HEK293 (cell line): ENCODE results near the gene QRICH2.

Experiments used
- SETDB1 ChIP-seq: IDR thresholded peaks from one replicate; pipeline ENCODE4 v1.6.1; 2017; ENCODE audit warnings: mild to moderate bottlenecking, low read length, moderate library complexity, mixed read lengths; ENCODE audit not compliant: insufficient read length
- TF ChIP-seq, protein P1 (sequence below): fragments of 450-650 bp; formaldehyde crosslinking; IDR thresholded peaks from 2 replicates; pipeline ENCODE4 v1.5.1; 2016; ENCODE audit warnings: missing biosample characterization, missing genetic modification characterization

DNA sequence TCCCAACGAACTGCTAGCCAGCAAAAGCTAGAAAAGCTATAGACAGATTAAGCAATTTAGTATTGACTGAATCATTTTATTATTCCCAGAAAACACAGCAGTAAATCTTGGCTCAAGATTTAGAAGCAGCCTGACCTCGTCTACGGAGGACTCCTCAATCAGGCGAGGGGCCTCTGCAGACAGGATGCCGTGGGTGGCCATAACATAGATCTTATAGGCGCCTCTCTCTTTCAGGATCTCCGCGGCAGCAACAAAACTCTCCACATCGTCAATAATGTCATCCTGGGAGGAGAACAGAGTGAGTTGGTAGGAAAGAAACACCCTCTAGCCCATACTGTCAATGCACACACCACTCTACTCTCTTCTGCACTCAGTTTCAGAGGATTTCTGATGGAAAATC is 4.7 kb upstream of the QRICH2 start:
- TF ChIP-seq SETDB1 = no peak
- TF ChIP-seq, protein P1, sequence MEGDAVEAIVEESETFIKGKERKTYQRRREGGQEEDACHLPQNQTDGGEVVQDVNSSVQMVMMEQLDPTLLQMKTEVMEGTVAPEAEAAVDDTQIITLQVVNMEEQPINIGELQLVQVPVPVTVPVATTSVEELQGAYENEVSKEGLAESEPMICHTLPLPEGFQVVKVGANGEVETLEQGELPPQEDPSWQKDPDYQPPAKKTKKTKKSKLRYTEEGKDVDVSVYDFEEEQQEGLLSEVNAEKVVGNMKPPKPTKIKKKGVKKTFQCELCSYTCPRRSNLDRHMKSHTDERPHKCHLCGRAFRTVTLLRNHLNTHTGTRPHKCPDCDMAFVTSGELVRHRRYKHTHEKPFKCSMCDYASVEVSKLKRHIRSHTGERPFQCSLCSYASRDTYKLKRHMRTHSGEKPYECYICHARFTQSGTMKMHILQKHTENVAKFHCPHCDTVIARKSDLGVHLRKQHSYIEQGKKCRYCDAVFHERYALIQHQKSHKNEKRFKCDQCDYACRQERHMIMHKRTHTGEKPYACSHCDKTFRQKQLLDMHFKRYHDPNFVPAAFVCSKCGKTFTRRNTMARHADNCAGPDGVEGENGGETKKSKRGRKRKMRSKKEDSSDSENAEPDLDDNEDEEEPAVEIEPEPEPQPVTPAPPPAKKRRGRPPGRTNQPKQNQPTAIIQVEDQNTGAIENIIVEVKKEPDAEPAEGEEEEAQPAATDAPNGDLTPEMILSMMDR (tag by site-specific recombination) = no peak
